Measurements from ENCODE around the gene SMC4. TPM values are rescaled to one million over a fixed set of nuclear protein-coding genes. Genes with fewer than 3 reads are reported as not detected.

The SMC4 gene
- total and polyA plus RNA-seq, 9 donors: 45.6 to 84.3 (median 66.6) TPM

DNA sequence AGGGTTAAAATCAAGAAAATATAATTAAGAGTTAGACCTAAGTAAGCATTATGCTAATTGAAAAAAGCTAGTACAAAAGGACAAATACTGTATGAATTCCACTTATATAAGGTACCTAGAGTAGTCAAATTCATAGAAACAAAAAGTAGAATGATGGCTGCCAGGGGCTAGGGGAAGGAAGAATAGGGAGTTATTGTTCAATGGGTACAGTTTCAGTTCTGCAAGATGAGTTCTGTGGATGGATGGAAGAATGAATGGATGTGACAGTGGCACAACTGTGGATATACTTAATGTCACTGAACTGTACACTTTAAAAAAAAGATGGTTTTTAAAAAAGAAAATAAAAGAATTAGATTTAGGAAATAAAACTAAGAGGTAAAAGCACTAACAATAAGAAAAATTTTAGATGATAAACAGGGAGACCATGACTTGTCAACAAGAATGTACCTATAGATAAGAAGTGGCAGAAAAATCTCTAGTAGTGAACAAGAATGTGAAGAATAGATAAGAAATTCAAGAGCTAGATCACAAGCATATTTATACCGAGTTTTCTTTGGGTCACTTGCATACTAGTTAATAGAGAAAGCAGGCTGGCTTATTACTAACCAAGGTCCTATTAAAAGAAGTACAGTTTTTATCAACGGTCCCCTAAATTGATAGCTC is 6.0 kb upstream of the SMC4 start:
- H3K27me3 ChIP-seq (ENCODE audit: control insufficient read depth, insufficient read depth, low read length): no peaks in the 10 kb centered on the region
- no peak overlapping the region for H3K27ac ChIP-seq (ENCODE audit: low read length)
- no peaks in the 10 kb centered on the region for H3K4me1 ChIP-seq (ENCODE audit: control insufficient read depth, insufficient read depth, low read length)
- no peaks in the 10 kb centered on the region for H3K9me3 ChIP-seq (replicated peaks; ENCODE audit: control insufficient read depth, low read depth, low read length)
- whole genome bisulfite sequencing (ENCODE audit: insufficient coverage): no CpG with 5 or more reads among the region's 2 CpGs
- no peaks in the 10 kb centered on the region for H3K36me3 ChIP-seq (ENCODE audit: control insufficient read depth, insufficient read depth, low read length)
- H3K4me3 ChIP-seq (ENCODE audit: low read length): no peak overlapping the region
- DNase-seq: no peak

DNA sequence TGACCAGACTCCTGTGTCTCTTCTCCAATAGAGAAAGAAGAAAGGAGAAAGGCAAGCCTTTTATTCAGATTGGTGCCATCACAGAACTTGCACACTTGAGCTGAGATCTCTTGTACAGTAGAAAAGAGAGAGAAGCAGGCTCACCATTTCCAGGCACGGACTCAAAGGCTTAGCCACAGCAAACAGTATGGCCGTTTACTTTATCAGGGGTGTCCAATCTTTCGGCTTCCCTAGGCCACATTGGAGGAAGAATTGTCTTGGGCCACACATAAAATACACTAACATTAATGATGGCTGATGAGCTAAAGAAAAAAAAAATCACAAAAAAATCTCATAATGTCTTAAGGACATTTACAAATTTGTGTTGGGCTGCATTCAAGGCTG is 5.4 kb upstream of the SMC4 start:
- no peaks in the 10 kb centered on the region for H3K9me3 ChIP-seq (replicated peaks; ENCODE audit: control insufficient read depth, low read depth, low read length)
- DNase-seq: no peak
- no peaks in the 10 kb centered on the region for H3K4me1 ChIP-seq (ENCODE audit: control insufficient read depth, insufficient read depth, low read length)
- H3K27ac ChIP-seq (ENCODE audit: low read length): no peak overlapping the region
- H3K36me3 ChIP-seq (ENCODE audit: control insufficient read depth, insufficient read depth, low read length): no peaks in the 10 kb centered on the region
- WGBS (ENCODE audit: insufficient coverage): no CpG with 5 or more reads among the region's 3 CpGs
- H3K4me3 ChIP-seq (ENCODE audit: low read length): no peak overlapping the region
- H3K27me3 ChIP-seq (ENCODE audit: control insufficient read depth, insufficient read depth, low read length): no peaks in the 10 kb centered on the region

DNA sequence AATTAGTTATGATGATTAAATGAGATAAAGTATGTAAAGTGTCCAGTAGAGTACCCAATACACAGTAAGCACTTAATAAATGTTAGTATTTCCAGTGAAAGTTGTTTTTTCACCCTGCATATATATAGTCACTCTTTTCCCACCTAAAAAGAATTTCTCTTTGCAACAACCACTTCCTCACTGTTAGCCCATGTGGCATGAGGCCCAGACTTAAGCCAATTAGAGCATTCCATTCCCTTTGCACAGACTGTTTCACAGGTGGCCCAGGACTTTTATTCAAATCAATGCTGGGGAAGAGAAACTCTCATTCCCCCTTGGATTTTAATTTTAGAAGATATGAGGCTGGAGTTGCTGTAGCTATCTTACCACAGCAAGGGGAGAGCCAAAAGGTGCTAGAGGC is 4.2 kb upstream of the SMC4 start:
- H3K9me3 ChIP-seq (replicated peaks; ENCODE audit: control insufficient read depth, low read depth, low read length): no peaks in the 10 kb centered on the region
- H3K4me3 ChIP-seq (ENCODE audit: low read length): no peak overlapping the region
- no peak for DNase-seq
- H3K36me3 ChIP-seq (ENCODE audit: control insufficient read depth, insufficient read depth, low read length): no peaks in the 10 kb centered on the region
- H3K27me3 ChIP-seq (ENCODE audit: control insufficient read depth, insufficient read depth, low read length): no peaks in the 10 kb centered on the region
- no peak overlapping the region for H3K27ac ChIP-seq (ENCODE audit: low read length)
- H3K4me1 ChIP-seq (ENCODE audit: control insufficient read depth, insufficient read depth, low read length): no peaks in the 10 kb centered on the region

DNA sequence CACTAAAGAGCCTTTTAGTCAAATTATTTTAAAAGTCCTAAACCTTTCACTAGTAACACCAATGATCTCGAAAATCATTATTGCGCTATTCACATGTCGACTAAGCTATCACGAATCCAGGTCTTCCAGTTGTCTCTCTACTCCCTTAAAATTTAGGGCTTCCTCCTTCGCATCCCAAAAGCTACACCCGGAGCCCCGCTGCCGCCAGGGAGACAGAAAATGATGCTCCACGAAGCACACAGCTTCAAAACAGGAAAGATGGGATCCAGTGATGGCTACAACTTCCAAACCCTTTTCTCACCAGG is 678 bp upstream of the SMC4 start:
- WGBS (ENCODE audit: insufficient coverage): 3% methylated on average over 6 of the region's 9 CpGs

DNA sequence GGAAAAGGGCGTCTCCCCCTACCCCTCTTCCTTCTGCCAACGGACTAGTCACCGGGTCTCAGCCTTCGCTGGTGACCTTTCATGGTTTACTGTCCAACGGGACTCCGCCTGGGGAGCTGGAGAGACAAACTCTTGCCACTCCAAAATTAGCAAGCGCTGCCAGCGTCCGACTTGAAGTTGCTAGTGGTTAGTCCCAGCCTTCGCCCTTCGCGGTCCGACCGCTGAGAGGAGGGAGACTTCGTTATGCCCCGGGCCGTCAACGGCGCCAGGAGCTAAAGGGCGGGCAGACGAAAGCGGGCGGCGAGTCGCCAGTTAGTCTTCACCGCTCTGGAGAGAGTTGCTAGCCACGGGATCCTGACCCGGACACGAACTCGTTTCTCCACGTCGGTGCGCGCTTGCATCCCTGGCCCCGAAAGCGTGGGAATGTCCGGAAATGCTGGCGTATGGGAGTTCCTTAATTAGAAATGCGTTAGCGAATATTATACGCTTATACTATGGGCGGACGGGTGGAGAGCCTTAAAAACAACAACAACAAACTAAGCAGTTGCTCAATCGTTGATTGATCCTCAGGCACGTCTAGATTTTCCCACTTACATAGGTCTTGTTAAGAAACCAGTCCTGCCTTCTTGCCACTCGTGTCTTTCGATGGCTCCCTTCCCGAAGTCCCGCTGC is 716 bp downstream of the SMC4 start:
- Histone ChIP-seq H3K4me1 (ENCODE audit: control insufficient read depth, insufficient read depth, low read length) (no peaks in the 10 kb centered on the region), H3K4me3 (ENCODE audit: low read length) (peak overlapping the region; percentile 87), H3K27ac (ENCODE audit: low read length) (peak overlapping the region; percentile 98), H3K36me3 (ENCODE audit: control insufficient read depth, insufficient read depth, low read length) (no peaks in the 10 kb centered on the region), H3K27me3 (ENCODE audit: control insufficient read depth, insufficient read depth, low read length) (no peaks in the 10 kb centered on the region), H3K9me3 (replicated peaks; ENCODE audit: control insufficient read depth, low read depth, low read length) (no peaks in the 10 kb centered on the region)
- under 1% methylated on average over 38 of the region's 49 CpGs for WGBS (ENCODE audit: insufficient coverage)
- peak; percentile 70 for DNase-seq

More for the DNA sequence above, 678 bp upstream of the SMC4 start:
- Histone ChIP-seq H3K27ac (ENCODE audit: low read length) (peak overlapping the region; percentile 98), H3K9me3 (replicated peaks; ENCODE audit: control insufficient read depth, low read depth, low read length) (no peaks in the 10 kb centered on the region), H3K4me3 (ENCODE audit: low read length) (peak overlapping the region; percentile 87), H3K4me1 (ENCODE audit: control insufficient read depth, insufficient read depth, low read length) (no peaks in the 10 kb centered on the region), H3K27me3 (ENCODE audit: control insufficient read depth, insufficient read depth, low read length) (no peaks in the 10 kb centered on the region), H3K36me3 (ENCODE audit: control insufficient read depth, insufficient read depth, low read length) (no peaks in the 10 kb centered on the region)
- DNase-seq: no peak

DNA sequence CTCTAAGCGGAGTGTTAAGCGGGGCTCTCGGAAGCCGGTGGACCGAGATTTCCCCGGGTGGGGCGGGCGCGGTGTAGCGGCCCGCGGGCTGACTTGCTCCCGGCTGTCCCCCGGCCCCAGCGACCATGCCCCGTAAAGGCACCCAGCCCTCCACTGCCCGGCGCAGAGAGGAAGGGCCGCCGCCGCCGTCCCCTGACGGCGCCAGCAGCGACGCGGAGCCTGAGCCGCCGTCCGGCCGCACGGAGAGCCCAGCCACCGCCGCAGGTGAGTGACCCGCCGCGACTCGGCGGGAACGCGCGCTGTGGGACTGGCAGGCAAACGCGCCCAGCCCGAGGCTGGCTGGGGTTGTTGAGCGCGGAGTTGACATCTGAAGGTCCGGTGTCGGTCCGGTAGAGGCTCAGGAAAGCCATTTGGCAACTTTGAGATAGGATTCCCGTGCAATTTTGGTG is 1.3 kb downstream of the SMC4 start:
- H3K9me3 ChIP-seq (replicated peaks; ENCODE audit: control insufficient read depth, low read depth, low read length): no peaks in the 10 kb centered on the region
- H3K36me3 ChIP-seq (ENCODE audit: control insufficient read depth, insufficient read depth, low read length): no peaks in the 10 kb centered on the region
- no peaks in the 10 kb centered on the region for H3K27me3 ChIP-seq (ENCODE audit: control insufficient read depth, insufficient read depth, low read length)
- H3K4me1 ChIP-seq (ENCODE audit: control insufficient read depth, insufficient read depth, low read length): no peaks in the 10 kb centered on the region
- DNase-seq: peak; percentile 21
- H3K27ac ChIP-seq (ENCODE audit: low read length): peak overlapping the region; percentile 98
- peak overlapping the region; percentile 87 for H3K4me3 ChIP-seq (ENCODE audit: low read length)
- 0% methylated on average over 51 of the region's 51 CpGs for WGBS (ENCODE audit: insufficient coverage)

DNA sequence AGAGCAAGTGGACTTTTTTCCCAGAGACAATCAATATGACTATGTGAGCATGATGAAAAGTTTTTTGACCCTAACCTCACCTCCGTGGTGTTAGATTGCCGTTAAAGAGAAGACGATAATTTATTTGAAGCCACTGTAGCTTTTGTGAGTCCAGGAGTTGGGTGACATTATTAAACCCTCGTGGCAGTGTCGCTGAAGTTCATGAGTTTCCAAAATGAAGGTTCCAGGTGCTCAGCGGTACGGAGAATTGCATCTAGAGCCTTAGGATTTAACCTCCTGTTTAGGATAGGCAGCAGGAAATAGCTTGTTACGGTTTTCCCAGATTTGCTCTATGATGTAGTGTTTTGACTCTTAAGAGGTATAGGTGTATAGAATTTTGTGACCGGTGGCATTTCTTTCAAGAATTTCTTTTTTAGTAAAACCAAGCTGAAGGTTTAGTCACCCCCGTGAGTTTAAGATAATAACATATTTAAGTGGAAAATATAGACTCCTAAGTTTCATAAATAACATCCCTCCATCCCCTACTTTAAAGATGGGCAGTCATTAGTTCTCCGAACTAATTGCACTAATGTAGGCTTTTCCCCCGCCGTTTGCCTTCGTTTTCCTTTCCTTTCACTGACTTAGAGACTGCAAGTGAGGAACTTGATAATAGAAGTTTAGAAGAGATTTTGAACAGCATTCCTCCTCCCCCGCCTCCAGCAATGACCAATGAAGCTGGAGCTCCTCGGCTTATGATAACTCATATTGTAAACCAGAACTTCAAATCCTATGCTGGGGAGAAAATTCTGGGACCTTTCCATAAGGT is 2.0 kb downstream of the SMC4 start:
- DNase-seq: peak; percentile 83
- Histone ChIP-seq H3K9me3 (replicated peaks; ENCODE audit: control insufficient read depth, low read depth, low read length) (no peaks in the 10 kb centered on the region), H3K27ac (ENCODE audit: low read length) (peak overlapping the region; percentile 82), H3K36me3 (ENCODE audit: control insufficient read depth, insufficient read depth, low read length) (no peaks in the 10 kb centered on the region), H3K27me3 (ENCODE audit: control insufficient read depth, insufficient read depth, low read length) (no peaks in the 10 kb centered on the region), H3K4me1 (ENCODE audit: control insufficient read depth, insufficient read depth, low read length) (no peaks in the 10 kb centered on the region), H3K4me3 (ENCODE audit: low read length) (peak overlapping the region; percentile 87)
- WGBS (ENCODE audit: insufficient coverage): 3% methylated on average over 6 of the region's 16 CpGs

DNA sequence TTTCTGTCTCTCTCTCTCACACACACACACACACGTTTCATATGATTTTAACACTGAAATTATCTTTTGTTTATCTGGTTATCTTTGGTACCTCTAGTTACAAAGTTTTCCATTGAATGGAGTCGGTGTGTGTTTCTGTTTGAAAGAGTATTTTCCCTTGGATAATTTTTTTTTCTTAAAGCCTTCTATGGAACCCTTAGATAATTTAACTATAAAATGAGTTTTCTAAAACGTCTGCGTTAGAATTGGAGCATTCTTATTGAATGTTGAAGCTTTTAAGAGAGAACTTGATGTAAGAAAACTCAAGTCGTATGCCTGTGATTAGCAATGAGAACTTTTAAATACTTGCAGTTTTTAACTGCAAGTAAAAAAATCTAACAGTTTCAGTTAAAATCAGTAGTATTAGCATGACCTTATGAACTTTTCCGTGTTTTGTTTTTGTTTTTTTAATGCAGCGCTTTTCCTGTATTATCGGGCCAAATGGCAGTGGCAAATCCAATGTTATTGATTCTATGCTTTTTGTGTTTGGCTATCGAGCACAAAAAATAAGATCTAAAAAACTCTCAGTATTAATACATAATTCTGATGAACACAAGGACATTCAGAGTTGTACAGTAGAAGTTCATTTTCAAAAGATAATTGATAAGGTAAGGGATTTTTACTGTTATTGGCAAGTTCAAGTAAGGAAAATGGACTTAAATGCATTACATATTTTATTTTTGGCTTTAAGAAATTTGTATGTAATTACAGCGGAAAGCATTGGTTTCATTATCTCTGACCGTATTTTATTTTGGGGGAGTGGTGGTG is 3.0 kb downstream of the SMC4 start:
- no CpG with 5 or more reads among the region's 11 CpGs for WGBS (ENCODE audit: insufficient coverage)
- no peaks in the 10 kb centered on the region for H3K4me1 ChIP-seq (ENCODE audit: control insufficient read depth, insufficient read depth, low read length)

DNA sequence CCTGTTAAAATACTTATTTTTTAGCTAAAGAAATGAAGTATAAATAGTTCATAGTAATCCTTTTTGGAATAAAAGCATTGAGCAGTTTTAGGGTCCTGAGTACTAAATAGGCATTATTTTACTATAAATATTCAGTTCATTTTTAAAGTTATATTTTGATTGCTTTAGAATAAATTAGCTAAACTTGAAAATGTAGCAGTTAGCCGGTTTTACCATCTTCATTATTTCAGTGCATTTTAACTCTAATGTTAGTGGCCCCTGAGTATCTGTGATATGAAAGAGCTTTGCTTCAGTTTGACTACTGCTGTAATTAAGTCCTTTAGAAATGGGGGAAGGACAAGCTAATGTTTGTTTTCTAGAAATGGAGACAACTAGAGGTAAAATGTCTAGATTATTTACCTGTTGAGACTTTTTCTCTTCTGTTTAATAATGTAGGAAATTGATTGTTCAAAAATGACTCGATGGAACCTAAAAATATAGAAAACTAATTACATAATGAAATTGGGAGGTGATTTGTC is 3.6 kb downstream of the SMC4 start:
- peak; percentile 25 for DNase-seq
- no peaks in the 10 kb centered on the region for H3K36me3 ChIP-seq (ENCODE audit: control insufficient read depth, insufficient read depth, low read length)
- no CpG with 5 or more reads among the region's 2 CpGs for WGBS (ENCODE audit: insufficient coverage)

More for the DNA sequence above, 3.0 kb downstream of the SMC4 start:
- H3K9me3 ChIP-seq (replicated peaks; ENCODE audit: control insufficient read depth, low read depth, low read length): no peaks in the 10 kb centered on the region
- peak; percentile 23 for DNase-seq
- H3K36me3 ChIP-seq (ENCODE audit: control insufficient read depth, insufficient read depth, low read length): no peaks in the 10 kb centered on the region
- H3K27ac ChIP-seq (ENCODE audit: low read length): peak overlapping the region; percentile 82
- peak overlapping the region; percentile 87 for H3K4me3 ChIP-seq (ENCODE audit: low read length)
- H3K27me3 ChIP-seq (ENCODE audit: control insufficient read depth, insufficient read depth, low read length): no peaks in the 10 kb centered on the region

More for the DNA sequence above, 3.6 kb downstream of the SMC4 start:
- Histone ChIP-seq H3K9me3 (replicated peaks; ENCODE audit: control insufficient read depth, low read depth, low read length) (no peaks in the 10 kb centered on the region), H3K27me3 (ENCODE audit: control insufficient read depth, insufficient read depth, low read length) (no peaks in the 10 kb centered on the region), H3K4me3 (ENCODE audit: low read length) (peak overlapping the region; percentile 87), H3K4me1 (ENCODE audit: control insufficient read depth, insufficient read depth, low read length) (no peaks in the 10 kb centered on the region), H3K27ac (ENCODE audit: low read length) (peak overlapping the region; percentile 82)

All from muscle of leg (tissue), 11 donors.